ENCODE data around the gene NR2C1.

- no peak for TF ChIP-seq POLR2A (IDR thresholded peaks at IDR 0.05)
- no peak for TF ChIP-seq CTCF (IDR thresholded peaks at IDR 0.05)
These were observed 42.9 kb upstream of the NR2C1 start for GRCh38 chr12:95116341-95116740.
